HEK293 (cell line): ENCODE measurements around the gene PTPRN2.

Experiments
- SP3 ChIP-seq: fragments of 450-650 bp; formaldehyde crosslinking; IDR thresholded peaks from 2 replicates; pipeline ENCODE4 v1.5.1; 2016; ENCODE audit warnings: missing biosample characterization, missing genetic modification characterization
- YY1 ChIP-seq: fragments of 450-650 bp; formaldehyde crosslinking; IDR thresholded peaks from 2 replicates; pipeline ENCODE4 v1.5.1; 2018; ENCODE audit warnings: missing biosample characterization, missing genetic modification characterization
- ZNF302 ChIP-seq: fragments of 450-650 bp; formaldehyde crosslinking; IDR thresholded peaks from 2 replicates; pipeline ENCODE4 v1.5.1; 2016; ENCODE audit warnings: missing biosample characterization, missing genetic modification characterization, low read depth
- ZNF311 ChIP-seq: fragments of 450-650 bp; formaldehyde crosslinking; IDR thresholded peaks from 2 replicates; pipeline ENCODE4 v1.5.1; 2017; ENCODE audit warnings: missing biosample characterization, missing genetic modification characterization, borderline replicate concordance
- ZNF335 ChIP-seq: fragments of 450-650 bp; formaldehyde crosslinking; conservative IDR thresholded peaks from 2 replicates; pipeline ENCODE4 v1.5.1; 2016; ENCODE audit warnings: missing biosample characterization, missing genetic modification characterization
- ZNF530 ChIP-seq: fragments of 450-650 bp; formaldehyde crosslinking; IDR thresholded peaks from 2 replicates; pipeline ENCODE4 v1.5.1; 2016; ENCODE audit warnings: low read depth, missing biosample characterization, missing genetic modification characterization
- ZNF621 ChIP-seq: fragments of 450-650 bp; formaldehyde crosslinking; IDR thresholded peaks from 2 replicates; pipeline ENCODE4 v1.5.1; 2017; ENCODE audit warnings: missing biosample characterization, missing genetic modification characterization
- TF ChIP-seq, protein P1 (sequence below): fragments of 450-650 bp; formaldehyde crosslinking; IDR thresholded peaks from 2 replicates; pipeline ENCODE4 v1.5.1; 2017; ENCODE audit warnings: missing biosample characterization, missing genetic modification characterization
- TF ChIP-seq, protein P2 (sequence below): fragments of 450-650 bp; formaldehyde crosslinking; IDR thresholded peaks from 2 replicates; pipeline ENCODE4 v1.5.1; 2016; ENCODE audit warnings: missing biosample characterization, missing genetic modification characterization
- TF ChIP-seq, protein P3 (sequence below): fragments of 450-650 bp; formaldehyde crosslinking; IDR thresholded peaks from 2 replicates; pipeline ENCODE4 v1.5.1; 2016; ENCODE audit warnings: missing biosample characterization, missing genetic modification characterization
- TF ChIP-seq, protein P4 (sequence below): fragments of 450-650 bp; formaldehyde crosslinking; IDR thresholded peaks from 2 replicates; pipeline ENCODE4 v1.5.1; 2017; ENCODE audit warnings: missing biosample characterization, mild to moderate bottlenecking, missing genetic modification characterization, moderate library complexity

DNA sequence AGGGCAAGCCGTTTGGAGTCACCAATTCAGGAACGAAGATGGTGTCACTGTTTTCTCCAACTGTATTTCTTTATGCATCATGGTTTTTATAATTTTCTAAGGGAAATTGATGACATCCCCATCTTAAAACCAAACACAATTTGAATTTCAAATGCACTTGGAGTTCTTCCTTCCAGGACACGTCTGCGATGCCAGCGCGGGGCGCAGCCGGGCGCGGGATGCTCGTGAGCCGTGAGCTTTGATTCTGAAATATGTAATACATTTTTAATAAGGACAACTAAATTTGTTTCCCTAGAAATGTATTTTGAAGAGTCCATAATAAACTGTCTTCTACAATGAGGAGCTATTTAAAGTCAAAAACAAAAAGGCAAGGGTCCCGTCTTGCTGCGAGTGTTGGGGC is 758.7 kb downstream of the PTPRN2 start:
- no peak for TF ChIP-seq ZNF302 (tag by site-specific recombination)
- no peak for TF ChIP-seq ZNF335
- TF ChIP-seq, protein P1, sequence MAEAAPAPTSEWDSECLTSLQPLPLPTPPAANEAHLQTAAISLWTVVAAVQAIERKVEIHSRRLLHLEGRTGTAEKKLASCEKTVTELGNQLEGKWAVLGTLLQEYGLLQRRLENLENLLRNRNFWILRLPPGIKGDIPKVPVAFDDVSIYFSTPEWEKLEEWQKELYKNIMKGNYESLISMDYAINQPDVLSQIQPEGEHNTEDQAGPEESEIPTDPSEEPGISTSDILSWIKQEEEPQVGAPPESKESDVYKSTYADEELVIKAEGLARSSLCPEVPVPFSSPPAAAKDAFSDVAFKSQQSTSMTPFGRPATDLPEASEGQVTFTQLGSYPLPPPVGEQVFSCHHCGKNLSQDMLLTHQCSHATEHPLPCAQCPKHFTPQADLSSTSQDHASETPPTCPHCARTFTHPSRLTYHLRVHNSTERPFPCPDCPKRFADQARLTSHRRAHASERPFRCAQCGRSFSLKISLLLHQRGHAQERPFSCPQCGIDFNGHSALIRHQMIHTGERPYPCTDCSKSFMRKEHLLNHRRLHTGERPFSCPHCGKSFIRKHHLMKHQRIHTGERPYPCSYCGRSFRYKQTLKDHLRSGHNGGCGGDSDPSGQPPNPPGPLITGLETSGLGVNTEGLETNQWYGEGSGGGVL (tag by site-specific recombination) = no peak
- TF ChIP-seq YY1 (tag by site-specific recombination) = no peak
- TF ChIP-seq, protein P2, sequence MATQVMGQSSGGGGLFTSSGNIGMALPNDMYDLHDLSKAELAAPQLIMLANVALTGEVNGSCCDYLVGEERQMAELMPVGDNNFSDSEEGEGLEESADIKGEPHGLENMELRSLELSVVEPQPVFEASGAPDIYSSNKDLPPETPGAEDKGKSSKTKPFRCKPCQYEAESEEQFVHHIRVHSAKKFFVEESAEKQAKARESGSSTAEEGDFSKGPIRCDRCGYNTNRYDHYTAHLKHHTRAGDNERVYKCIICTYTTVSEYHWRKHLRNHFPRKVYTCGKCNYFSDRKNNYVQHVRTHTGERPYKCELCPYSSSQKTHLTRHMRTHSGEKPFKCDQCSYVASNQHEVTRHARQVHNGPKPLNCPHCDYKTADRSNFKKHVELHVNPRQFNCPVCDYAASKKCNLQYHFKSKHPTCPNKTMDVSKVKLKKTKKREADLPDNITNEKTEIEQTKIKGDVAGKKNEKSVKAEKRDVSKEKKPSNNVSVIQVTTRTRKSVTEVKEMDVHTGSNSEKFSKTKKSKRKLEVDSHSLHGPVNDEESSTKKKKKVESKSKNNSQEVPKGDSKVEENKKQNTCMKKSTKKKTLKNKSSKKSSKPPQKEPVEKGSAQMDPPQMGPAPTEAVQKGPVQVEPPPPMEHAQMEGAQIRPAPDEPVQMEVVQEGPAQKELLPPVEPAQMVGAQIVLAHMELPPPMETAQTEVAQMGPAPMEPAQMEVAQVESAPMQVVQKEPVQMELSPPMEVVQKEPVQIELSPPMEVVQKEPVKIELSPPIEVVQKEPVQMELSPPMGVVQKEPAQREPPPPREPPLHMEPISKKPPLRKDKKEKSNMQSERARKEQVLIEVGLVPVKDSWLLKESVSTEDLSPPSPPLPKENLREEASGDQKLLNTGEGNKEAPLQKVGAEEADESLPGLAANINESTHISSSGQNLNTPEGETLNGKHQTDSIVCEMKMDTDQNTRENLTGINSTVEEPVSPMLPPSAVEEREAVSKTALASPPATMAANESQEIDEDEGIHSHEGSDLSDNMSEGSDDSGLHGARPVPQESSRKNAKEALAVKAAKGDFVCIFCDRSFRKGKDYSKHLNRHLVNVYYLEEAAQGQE (tag by site-specific recombination) = no peak
- TF ChIP-seq ZNF530 = no peak
- TF ChIP-seq, protein P3, sequence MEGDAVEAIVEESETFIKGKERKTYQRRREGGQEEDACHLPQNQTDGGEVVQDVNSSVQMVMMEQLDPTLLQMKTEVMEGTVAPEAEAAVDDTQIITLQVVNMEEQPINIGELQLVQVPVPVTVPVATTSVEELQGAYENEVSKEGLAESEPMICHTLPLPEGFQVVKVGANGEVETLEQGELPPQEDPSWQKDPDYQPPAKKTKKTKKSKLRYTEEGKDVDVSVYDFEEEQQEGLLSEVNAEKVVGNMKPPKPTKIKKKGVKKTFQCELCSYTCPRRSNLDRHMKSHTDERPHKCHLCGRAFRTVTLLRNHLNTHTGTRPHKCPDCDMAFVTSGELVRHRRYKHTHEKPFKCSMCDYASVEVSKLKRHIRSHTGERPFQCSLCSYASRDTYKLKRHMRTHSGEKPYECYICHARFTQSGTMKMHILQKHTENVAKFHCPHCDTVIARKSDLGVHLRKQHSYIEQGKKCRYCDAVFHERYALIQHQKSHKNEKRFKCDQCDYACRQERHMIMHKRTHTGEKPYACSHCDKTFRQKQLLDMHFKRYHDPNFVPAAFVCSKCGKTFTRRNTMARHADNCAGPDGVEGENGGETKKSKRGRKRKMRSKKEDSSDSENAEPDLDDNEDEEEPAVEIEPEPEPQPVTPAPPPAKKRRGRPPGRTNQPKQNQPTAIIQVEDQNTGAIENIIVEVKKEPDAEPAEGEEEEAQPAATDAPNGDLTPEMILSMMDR = no peak
- no peak for TF ChIP-seq ZNF621
- TF ChIP-seq, protein P4, sequence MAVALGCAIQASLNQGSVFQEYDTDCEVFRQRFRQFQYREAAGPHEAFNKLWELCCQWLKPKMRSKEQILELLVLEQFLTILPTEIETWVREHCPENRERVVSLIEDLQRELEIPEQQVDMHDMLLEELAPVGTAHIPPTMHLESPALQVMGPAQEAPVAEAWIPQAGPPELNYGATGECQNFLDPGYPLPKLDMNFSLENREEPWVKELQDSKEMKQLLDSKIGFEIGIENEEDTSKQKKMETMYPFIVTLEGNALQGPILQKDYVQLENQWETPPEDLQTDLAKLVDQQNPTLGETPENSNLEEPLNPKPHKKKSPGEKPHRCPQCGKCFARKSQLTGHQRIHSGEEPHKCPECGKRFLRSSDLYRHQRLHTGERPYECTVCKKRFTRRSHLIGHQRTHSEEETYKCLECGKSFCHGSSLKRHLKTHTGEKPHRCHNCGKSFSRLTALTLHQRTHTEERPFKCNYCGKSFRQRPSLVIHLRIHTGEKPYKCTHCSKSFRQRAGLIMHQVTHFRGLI (tag by site-specific recombination) = no peak
- TF ChIP-seq SP3 (tag by site-specific recombination) = no peak
- TF ChIP-seq ZNF311 (tag by site-specific recombination) = no peak
